ENCODE measurements around the gene ARHGAP21.
"Not testable (repeated sequence)": the region's sequence is repeated elsewhere in the genome, so short reads cannot be mapped to it uniquely, and the experiment has no call there.

The ARHGAP21 gene

DNA sequence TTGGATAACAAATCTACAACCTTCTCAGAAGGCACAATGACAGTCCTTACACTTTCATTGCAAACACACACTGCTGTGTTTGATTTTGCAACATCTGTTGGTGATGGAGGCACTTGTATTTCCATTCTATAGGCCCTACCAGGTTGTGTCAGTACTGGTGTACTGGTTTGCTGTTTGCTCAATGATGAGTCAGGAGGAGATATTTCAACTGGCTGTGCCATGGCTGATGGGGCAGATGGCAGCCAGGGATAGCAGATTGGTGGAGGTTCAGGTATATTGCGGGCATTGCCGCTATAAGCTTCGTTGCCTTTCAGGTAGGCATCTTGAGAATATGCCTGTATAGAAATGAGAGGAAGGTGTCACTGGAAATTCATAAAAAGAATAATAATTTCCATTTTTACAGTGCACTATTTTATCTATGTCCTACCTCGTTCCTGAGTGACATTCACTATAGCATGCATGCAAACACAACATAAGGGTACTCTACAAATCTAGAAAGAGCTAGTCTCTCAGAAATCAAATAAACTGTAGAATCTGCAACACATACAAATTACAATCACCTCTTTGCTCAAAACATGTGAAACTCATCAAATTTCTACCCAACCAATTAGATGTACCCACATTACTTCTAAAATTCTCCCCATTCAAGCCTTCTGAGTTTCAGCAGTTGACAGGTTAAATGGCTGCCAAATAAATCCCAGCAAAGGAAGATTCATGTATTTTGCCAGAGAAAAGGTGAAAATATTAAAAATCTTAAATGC, 102.5 kb downstream of the ARHGAP21 start:
- DNase-seq = not testable (repeated sequence)

DNA sequence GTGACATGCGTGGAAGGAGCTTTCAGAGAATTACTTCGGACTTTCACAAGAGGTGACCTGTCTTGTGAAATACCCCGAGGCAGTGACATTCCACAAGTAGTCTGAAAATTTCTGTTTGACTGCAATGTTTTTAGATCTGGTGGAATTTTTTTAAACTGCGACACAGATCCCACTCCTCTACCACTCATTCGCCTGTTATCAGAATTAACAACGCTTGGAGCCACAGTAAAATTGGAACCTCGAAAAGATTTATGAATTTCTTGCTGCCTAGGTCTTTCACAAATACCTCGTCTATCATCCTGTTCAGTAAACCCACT, 103.7 kb downstream of the ARHGAP21 start:
- DNase-seq = not testable (repeated sequence)

DNA sequence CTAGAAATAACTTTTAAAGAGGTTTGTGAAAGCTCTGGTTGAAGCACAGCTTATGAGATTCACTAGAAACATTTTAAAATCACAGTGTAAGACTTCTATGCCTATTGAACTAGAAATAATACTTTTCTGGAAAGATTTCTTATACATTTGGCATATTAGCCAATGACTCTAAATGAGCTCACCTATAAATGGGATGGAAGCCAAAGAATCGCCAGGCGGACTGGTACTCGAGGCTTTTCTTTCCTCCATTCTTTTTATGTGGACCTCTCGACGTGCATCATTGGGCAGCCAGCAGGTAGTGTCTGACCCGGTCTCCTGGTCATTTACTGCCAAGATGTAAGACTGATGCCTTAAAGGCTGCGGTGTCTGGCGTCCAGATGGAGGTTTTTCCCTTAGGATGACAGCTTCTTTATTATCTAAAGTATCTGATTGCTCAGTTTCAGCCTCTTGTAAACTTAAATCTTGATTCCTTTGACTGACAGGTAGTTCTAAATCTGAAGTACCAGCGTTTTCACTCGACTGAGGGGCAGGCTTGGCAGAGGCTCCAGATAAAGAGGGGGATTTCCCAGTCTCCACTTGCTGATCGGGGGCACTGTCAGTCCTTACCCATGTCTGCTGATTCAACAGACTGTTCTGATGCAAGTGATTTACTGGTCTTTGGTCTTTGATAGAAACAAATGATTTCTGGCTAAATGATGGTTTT, 104.2 kb downstream of the ARHGAP21 start:
- not testable (repeated sequence) for DNase-seq

DNA sequence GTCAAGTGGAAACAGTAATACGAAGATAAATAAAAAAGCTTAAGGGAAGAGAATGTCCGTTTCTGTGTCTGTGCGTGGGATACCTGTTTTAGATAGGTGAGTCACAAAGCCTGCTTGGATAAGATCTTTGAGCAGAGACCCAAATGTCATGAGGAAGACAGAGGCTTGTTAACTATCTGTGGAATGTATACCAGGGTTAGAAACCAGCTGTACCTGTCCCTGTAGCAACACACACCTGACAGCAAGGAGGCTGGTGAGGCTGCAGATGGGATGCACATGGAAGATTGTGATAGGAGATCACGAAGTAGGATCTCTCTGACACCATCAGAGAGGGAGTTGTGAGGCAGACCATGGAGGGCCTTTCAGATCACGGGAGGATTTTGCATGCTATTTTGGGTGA, 105.3 kb downstream of the ARHGAP21 start:
- DNase-seq = no peak

DNA sequence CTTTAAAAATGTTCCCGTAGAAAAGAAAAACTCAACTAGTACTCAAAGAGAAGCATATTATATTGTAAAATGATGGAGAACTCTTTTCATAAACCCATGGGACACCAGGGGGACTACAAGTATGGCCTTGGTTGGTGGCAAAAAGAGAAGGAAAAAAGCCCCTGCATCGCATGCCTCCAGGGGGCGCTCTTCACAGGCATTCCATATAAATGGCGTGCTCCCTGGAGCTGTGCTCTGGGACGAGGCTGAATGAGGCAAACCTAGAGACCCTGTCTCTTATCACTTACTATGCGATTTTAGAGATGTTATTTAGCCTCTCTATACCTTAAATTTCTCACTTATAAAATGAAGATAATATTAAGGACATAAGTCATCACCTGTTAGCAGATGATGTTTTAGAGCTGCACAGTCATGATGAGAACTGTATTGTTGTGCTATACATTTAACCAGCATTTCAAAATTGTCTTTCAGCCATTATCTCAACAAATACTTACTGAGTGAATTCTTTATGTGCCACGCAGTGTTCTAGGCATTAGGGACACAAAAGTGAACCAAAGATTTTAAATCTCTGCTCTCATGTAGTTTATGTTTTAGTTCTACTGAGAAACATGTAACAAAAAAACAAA, 105.8 kb downstream of the ARHGAP21 start:
- peak; percentile 50 for DNase-seq

DNA sequence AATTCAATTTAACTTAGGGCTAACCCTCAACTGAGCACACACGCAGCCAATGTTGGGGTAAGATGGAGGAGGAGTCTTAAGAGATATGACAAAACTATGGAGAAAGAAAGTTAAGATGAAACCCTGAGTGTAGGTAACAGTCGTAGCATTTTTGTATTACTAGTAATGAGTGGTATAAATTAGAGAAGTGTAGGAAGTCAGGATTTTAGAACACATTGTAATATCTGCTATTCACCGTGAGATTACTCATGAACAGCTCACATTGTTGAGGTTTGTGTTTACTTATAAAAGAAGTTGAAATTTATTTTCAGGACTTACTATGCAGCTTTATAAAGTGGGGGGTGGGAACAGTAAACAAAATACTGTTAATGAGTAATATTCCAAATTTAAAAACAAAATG, 107.2 kb downstream of the ARHGAP21 start:
- DNase-seq = no peak

DNA sequence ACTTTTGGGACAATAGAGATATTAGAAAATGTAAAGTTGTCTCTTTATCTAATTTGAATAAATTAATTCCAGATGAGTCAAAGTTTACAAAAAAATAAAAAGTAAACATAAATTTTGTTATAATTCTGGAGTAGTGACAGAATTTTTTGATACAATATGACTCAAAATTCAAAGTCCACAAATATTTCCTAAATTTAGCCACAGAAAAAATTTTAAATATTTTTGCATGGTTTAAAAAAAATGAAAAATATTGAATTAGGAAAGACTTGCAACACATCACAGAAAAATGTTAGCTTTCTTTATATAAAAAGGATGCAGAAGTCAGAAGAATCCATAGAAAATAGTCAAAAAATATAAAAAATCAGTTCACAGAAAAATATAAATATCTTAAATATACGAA, 117.7 kb downstream of the ARHGAP21 start:
- DNase-seq = no peak

DNA sequence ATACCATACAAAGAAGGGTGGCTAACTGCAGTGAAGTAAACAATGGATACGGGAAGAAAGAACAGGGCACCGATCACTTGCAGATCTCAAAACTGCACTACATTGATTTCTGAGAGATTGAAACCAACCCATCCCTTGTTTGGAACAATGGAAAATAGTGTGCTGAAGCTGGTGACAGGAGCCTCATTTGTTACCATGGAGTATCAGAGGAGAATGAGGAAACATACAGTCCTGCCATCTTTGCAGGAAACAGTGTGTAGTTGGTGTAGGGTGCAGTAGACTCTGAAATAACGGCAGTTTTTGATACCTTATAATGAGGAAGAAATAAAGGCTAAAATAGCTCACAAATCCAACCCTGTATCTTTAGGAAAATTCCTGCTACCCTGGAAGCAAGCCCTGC, 118.5 kb downstream of the ARHGAP21 start:
- DNase-seq = no peak

DNA sequence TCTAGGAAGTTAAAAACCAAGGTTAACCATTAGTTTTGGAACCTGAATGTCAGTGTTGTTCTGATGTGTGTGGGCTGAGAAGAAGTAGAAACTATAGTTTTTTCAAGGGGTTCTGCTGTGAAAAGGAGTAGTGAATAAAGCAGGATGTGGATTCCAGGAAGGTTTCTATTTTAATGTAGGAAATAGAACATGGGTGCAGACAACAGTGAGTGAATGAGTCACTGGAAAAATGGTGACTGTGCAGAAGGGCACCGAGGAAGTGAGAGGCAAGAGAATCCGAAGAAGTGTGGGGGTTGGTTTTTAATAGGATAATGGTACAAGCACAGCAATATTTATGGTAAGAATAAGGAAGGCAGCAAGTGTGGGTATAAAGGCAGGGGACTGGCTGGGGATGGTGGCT, 120.4 kb downstream of the ARHGAP21 start:
- DNase-seq = no peak

DNA sequence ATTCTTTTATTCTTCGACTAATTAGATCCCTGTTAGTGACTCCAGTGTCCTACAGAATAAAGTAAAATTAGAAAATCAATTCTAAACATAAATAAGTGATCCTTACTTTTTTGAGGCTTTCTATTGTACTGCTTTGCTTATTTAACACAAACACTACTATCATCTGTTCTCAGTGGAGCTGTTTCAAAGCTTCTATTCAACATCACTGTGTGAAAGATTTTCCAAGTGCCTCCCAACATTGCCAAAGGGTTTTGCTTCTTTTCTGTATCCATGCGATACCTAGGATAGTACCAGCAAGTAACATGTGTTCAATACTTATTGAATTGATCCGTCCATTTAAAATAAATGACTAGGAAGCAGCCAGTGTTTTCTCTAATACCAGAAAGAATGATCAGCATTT, 125.7 kb downstream of the ARHGAP21 start:
- DNase-seq = no peak

DNA sequence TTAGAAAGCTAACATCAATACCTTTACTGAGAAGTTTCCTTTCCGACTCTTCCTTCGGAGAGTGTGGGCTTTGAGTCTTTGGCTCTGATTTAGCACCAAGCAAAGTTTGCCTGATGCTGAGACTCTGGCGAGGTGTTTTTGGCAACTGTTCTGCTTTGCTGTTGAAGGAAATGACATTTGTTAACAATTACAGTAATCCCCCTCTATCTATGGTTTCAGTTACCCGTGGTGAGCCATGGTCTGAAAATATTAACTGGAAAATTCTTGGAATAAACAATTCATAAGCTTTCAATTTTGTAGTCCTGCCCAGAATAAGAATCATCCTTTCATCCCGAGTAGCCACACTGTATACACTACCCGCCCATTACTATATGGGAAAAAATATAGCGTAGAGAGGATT, 126.3 kb downstream of the ARHGAP21 start:
- DNase-seq = no peak

DNA sequence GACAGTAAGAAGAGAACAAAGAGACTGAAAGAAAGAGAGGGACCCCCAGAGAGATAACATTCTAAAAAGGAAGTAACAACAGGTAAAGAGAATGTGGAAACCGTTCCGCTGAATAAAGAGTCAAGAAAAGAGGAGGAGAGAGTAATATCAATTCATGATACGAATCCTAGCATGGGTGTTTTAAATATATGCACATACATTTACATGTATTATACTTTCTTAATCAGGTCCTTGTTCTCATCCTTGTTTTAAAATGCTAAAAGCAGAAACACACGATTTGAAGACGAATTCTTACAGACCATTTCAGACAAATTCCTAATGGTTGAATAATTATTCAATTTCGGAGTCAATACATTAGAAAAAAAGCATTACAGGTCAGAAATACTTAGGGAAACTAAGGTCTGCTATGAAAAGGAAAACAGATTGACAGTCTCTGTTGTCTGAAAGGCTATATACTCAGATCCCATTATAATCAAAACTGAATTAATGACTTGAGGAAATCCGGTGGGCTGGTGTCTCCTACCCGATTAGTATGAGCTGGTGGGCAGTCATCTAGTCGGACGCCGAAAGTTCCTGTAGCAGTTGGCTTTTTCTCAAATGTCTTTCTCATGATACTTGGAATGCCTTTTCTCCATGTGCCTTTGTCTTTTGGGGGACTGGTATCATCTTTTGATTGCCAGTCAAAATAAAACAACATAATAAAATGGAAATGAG, 127.3 kb downstream of the ARHGAP21 start:
- DNase-seq = no peak

DNA sequence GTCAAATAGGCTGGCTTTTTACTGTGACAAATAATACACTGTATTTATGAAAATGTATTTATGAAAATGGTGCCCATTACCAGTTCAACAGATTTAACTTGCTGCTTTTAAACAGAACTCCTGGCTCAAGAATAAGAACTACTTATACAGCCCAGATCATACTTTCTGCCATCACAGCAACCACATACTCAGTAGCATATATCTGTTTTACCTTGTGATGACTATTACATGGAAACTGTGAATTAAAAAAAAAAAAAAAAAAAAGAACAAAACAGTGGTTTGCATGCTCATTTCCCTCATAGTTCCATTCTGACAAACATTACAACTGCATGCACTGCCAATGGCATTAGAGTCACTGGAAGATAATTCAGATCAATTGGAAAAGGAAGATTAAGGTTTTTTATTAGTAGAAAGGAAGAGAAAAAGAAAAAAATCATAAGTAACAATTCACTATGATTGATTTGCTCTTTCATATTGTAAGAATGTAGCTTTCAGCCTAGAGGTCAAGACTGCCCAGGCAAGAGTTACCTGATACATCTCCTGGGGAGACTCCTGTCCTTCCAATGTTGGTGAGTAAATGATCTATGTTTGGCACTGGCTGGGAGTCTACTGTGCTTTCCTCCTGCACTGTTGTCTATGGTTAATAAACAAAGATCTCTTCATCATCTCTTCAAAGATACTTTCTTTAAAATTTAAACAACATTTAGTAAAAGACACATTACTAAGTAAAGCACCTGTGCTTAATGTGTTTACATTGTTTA, 132.8 kb downstream of the ARHGAP21 start:
- no peak for DNase-seq

DNA sequence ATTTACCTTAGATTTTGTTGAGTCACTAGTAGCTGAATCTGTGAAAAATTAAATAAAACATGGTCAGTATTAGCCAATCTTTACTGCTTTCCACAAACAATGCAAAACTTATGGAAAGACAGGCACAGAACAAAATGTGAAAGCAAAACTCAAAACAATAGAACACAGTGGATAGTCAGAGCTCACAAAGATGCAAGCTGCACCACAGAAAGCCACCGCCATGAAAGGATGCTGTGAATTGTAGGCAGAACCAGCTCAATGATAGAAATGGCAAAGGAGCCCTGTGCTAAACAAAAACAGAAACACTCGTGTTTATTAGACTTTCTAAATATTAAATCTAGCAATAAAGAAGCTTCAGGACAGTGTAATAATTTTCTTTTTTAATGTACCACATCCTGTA, 134.4 kb downstream of the ARHGAP21 start:
- no peak for DNase-seq

DNA sequence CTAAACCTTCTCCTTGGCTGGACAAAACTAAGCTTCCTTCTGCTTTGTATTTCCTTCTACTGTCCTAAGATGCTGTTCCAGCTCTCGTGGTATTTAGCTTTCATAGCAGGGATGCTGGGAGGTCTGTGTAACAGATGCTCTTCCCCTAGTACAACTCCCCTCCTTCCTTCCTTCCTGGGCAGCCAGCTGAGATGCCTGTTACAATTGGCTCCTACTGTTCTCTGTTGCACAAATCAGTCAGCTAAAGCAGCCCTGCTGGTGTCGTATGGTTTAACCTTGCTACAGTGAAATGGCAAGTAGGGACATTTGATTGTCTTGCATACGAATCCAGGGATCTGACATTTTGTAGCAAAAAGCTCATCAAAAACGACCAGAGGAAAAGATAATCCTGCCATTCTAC, 143.8 kb downstream of the ARHGAP21 start:
- DNase-seq = no peak

DNA sequence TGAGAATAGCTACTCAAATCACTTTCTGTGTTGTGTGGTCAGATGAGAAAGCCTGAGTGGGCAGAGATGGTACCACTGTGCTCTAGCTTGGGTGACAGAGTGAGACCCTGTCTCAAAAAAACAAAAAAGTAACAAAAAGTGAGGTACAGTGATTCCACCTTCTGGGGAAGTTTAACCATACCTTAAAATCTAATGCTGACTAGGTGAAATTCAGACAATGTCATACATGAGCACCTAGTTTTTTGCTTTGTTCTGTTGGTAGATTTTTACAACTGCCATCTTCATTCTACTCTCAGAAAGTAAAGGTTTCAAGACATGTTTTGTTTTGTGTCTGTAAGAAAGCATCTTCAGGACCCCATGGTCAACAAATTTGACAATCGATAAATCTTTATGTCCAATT, 144.2 kb downstream of the ARHGAP21 start:
- no peak for DNase-seq

DNA sequence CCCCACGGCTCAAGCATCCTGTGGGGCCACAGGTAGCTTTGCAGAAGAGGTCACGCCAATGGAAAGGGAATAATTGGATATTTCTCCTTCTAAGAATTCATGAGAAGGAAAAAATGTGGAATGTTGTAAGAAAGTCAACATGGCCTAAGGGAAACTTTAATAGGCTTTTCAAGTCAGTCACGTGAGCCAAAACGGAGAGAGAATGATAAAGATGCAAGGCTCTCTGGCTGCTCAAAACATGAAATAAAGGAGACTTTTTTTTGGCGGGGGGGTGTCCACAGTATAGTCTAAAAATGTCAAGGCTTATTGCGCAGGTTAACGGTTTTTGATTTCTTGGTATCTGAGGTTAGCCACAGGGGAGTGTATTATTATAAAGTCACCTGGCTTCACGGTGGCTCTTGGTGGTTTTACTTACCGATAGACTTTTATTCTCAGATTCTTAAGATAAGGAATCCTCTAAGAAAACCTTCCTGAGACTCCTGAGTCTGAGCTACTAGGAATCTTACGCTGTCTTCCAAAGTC, 148.1 kb downstream of the ARHGAP21 start:
- DNase-seq = no peak

DNA sequence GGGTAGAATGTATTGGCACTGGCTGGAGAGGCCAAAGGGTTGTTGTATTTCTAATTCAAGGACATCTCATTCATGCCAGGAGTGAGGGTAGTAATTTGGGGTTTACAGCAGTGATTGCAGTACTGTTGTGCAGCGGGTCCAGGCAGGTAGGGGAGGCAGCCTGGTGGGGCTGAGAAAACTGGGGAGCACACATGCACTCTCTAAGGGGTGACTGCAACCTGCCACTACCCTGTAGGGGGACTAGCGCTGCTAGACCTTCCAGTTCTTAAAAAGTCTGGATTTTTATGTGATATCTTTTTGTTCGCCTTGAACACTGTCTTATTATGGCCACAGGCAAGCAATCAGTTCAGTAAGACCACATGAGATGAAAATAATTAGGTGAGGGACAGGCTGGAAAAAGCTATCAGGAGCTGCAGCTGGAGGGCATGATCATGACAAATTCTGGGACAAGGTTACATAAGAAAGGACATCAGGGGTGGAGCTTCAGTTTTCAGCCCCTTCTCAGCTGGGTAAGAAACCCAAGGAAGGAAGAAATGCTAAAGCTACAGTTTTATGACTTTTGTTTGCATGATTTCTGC, 149.0 kb downstream of the ARHGAP21 start:
- DNase-seq = no peak

DNA sequence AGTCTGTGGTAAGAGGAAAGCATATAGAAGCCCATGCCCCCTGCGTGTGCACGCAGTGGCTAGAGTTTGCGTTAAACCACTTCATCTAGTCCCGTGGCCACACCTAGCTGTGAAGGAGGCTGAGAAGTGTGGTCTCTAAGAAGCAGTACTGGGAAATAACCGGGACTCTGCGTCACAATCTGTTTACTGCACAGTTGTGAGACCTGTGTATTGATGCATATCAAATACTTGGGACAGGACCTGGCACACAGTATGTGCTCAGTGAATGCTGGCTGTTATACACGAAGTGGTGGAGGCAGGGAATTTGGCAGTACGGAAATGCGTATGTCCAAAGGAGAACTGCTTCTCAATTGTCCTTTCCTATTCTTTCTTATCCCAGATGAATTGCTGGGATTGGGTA, 149.5 kb downstream of the ARHGAP21 start:
- DNase-seq = no peak

DNA sequence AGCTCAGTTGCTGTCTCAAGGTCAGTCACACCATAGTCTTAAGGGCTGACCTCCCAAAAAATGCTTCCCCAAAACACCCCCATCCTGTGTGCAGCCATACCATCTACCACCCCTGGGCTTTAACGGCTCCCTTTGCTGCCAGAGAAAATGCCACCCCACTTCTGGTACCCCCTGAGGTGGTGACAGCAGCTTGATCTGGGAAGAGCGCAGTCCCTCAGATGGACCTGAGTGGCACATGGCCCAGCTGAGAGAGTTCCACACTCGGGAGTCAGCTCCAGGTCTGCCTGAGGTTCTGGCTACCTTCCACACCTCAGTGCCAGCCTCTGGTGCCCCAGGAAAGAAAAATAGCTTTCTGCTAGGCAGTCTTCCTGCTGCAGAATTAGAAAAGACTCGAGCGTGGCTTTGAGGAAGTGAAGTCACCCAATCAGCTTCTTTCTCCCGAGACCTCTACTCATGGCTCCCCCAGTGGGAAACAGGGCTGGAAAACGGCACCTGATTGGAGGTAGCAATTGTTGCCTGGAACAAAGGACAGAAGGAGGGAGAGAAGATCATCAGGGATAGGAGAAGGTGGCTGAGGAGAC, 151.7 kb downstream of the ARHGAP21 start:
- DNase-seq = no peak

DNA sequence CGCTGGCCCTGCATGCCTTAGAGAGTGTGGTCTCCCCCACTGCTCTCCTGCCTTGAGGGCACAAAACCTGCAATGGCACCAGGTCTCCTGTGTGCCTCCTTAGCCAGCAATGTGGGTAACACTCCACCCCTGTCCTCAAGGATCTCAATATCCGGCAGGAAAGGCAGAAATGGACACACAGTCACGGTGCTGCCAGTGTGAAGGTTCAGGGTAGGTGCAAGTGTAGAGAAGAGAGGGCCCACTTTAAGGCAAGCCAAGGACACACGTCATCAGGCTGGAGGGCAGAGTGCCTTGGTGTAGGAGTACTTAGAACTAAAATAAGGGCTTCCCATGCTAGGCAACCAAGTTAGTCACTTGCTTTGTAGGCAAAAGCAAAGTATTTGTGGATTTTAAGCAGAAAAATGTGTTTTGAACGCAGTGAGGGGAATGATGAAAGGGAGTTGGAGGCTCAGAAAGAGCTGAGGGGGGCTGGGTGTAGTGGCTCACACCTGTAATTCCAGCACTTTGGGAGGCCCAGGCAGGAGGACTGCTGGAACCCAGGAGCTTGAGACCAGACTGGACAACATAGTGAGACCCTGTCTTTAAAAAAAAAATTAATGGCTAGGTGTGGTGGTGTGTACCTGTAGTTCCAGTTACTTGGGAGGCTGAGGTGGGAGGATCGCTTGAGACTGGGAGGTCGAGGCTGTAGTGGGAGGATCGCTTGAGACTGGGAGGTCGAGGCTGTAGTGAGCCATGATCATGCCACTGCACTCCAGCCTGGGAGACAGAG, 152.8 kb downstream of the ARHGAP21 start:
- no peak for DNase-seq
